Measurements from ENCODE around the gene ZNF679.

DNA sequence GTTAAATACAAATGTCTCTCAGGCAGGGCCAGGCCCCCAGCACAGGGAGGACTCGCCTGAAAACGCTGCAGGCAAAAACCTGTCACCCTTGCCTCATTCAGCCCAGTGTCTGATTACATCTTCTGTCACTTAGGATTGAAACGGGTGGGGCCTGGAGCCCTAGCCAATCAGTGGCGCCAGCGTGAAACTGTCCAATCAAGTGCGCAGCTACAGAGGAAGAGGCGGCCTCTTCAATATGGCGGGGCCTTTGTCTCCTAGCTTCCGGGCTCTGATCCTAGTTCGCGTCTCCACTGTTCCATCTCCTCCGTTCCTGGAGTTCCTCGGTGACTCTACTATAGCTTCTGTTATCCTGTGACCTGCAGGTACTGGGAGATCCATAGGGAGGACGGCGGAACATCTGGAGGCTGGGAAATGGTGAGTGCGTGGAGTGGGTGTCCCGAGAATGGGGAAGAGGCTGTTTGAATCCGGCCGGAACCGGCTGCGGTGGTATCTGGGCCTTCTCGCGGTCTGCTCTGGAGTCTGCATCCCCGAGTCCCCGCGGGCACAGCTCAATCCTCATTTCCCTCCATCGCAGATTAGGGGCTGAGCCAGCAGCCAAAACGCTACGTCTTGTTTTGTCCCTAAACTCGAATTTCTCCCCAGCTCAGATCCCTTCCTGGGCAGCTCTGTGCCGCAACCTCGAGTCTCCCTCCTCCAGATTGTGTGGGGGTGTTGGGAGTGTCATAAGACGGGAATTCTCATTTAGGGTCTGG, 85.6 kb downstream of the ZNF679 start, which contains the start of gene ZNF736:
- TF ChIP-seq, protein P1, sequence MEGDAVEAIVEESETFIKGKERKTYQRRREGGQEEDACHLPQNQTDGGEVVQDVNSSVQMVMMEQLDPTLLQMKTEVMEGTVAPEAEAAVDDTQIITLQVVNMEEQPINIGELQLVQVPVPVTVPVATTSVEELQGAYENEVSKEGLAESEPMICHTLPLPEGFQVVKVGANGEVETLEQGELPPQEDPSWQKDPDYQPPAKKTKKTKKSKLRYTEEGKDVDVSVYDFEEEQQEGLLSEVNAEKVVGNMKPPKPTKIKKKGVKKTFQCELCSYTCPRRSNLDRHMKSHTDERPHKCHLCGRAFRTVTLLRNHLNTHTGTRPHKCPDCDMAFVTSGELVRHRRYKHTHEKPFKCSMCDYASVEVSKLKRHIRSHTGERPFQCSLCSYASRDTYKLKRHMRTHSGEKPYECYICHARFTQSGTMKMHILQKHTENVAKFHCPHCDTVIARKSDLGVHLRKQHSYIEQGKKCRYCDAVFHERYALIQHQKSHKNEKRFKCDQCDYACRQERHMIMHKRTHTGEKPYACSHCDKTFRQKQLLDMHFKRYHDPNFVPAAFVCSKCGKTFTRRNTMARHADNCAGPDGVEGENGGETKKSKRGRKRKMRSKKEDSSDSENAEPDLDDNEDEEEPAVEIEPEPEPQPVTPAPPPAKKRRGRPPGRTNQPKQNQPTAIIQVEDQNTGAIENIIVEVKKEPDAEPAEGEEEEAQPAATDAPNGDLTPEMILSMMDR (optimal IDR thresholded peaks at IDR 0.05 in 1 of 3, IDR thresholded peaks at IDR 0.05 in 1 of 3, conservative IDR thresholded peaks at IDR 0.05 in 1 of 3; ENCODE audit: extremely low read depth in 1 of 3, insufficient read depth in 2 of 3, low read length in 3 of 3) = no peak
- TF ChIP-seq EZH2 (IDR thresholded peaks at IDR 0.05; ENCODE audit: low read length) = no peak
